Activated B cell treated with CpG ODN at 0.5 μM for 24 hours (primary cell): ENCODE measurements around the gene SLC38A8. TPM values are rescaled to one million over a fixed set of nuclear protein-coding genes. Genes with fewer than 3 reads are reported as not detected.

Experiments
- ATAC-seq: fragments of 200-7000 bp; cut with Tn5 transposase; one replicate; pipeline ENCODE4 v1.10.0; 2021; ENCODE audit warnings: low read depth, mild to moderate bottlenecking, moderate library complexity
- CTCF ChIA-PET: fragments of 350-600 bp; sonication (Branson Sonifier 250); formaldehyde crosslinking; loops from one replicate; lab custom pipeline; 2021; ENCODE audit warnings: antibody characterized with exemption; lab: Charles Lee
- POLR2A ChIA-PET: fragments of 350-600 bp; sonication (Branson Sonifier 250); formaldehyde crosslinking; loops from one replicate; lab custom pipeline; 2021; ENCODE audit warnings: antibody characterized with exemption; lab: Charles Lee
- DNase-seq: peaks from one replicate; pipeline ENCODE4 v3.0.0; 2022
- H3K27ac Mint-ChIP-seq: one replicate; pipeline ENCODE4 v1.8.0; 2020; ENCODE audit warnings: mixed read lengths
- H3K27me3 Mint-ChIP-seq: one replicate; pipeline ENCODE4 v1.8.0; 2021; ENCODE audit warnings: mixed read lengths
- H3K36me3 Mint-ChIP-seq: one replicate; pipeline ENCODE4 v1.8.0; 2021; ENCODE audit warnings: low read depth, mixed read lengths
- H3K4me1 Mint-ChIP-seq: one replicate; pipeline ENCODE4 v1.8.0; 2021; ENCODE audit warnings: mixed read lengths
- H3K4me3 Mint-ChIP-seq: one replicate; pipeline ENCODE4 v1.8.0; 2020; ENCODE audit warnings: mild to moderate bottlenecking, mixed read lengths
- H3K9me3 Mint-ChIP-seq: one replicate; pipeline ENCODE4 v1.8.0; 2020; ENCODE audit warnings: mixed read lengths
- intact Hi-C: fragments of 100-400 bp; cut with micrococcal nuclease; formaldehyde crosslinking; loops from one replicate; pipeline ENCODE4 v1.15.1; 2024
- total RNA-seq: library from RNA; stranded (reverse); gene quantifications from 2 replicates; pipeline ENCODE4 v1.2.3, GENCODE V29; 2022
- TF ChIP-seq, protein P1 (sequence below): fragments of 200-600 bp; IDR thresholded peaks from one replicate; pipeline ENCODE4 v1.8.0; 2022; ENCODE audit warnings: antibody characterized with exemption, mild to moderate bottlenecking

SLC38A8 gene
- total RNA-seq, 1 donor from 2014 or later = not detected

DNA sequence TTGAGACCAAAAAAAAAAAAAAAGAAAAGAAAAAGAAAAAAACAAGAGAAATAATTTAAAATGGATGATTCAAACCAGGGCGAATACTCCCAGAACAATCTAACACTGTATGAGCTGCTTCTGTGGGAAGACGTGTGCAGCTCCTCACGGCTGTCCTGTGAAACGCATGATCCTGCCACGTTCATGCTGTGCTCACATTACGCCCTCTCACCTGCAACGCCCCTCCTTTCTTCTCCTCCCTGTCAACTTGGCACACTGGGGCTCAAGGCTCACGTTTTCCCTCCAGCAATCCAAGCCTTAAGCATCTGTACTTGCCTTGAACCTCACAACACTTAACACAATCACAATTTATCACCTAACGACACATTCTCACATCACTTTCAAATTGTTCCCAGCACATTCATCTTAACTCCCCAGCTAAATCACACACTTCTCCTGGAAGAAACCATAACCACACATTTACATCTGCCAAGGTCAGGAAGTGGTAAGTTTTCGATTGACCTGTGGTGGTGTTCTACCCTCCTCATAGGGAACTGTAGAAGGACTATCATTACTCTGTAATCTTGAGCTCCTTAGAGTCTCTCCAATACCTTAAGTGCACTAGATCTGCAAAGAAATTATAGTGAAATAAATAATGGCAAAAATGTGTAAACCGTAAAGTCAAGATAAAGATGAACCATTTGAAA is 45.0 kb upstream of the SLC38A8 start:
- TF ChIP-seq, protein P1, sequence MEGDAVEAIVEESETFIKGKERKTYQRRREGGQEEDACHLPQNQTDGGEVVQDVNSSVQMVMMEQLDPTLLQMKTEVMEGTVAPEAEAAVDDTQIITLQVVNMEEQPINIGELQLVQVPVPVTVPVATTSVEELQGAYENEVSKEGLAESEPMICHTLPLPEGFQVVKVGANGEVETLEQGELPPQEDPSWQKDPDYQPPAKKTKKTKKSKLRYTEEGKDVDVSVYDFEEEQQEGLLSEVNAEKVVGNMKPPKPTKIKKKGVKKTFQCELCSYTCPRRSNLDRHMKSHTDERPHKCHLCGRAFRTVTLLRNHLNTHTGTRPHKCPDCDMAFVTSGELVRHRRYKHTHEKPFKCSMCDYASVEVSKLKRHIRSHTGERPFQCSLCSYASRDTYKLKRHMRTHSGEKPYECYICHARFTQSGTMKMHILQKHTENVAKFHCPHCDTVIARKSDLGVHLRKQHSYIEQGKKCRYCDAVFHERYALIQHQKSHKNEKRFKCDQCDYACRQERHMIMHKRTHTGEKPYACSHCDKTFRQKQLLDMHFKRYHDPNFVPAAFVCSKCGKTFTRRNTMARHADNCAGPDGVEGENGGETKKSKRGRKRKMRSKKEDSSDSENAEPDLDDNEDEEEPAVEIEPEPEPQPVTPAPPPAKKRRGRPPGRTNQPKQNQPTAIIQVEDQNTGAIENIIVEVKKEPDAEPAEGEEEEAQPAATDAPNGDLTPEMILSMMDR = no peak
- Mint-ChIP-seq H3K4me3 (no peak overlapping the region), H3K4me1 (peaks cover 45% of the 10 kb centered on the region), H3K27ac (no peak overlapping the region), H3K27me3 (no peaks in the 10 kb centered on the region), H3K9me3 (no peaks in the 10 kb centered on the region), H3K36me3 (peaks cover 81% of the 10 kb centered on the region)
- intact Hi-C loops = loop anchor here (1.0 to 5.0 kb wide), 5 partner anchors 29 to 420 kb away; partner anchors contain the start of gene MBTPS1
- ChIA-PET POLR2A (interaction anchor here (1.1 to 3.4 kb wide), 2 partner anchors 29 to 57 kb away, joined by 3 to 12 read pairs; partner anchors contain the start of genes DNAAF1, HSDL1 and MBTPS1), CTCF (interaction anchor here (1.0 to 7.7 kb wide), 4 partner anchors 25 to 99 kb away, joined by 3 to 44 read pairs (median 10); partner anchors contain the start of genes MBTPS1 and TAF1C)
- no peak for DNase-seq
- ATAC-seq = no peak

DNA sequence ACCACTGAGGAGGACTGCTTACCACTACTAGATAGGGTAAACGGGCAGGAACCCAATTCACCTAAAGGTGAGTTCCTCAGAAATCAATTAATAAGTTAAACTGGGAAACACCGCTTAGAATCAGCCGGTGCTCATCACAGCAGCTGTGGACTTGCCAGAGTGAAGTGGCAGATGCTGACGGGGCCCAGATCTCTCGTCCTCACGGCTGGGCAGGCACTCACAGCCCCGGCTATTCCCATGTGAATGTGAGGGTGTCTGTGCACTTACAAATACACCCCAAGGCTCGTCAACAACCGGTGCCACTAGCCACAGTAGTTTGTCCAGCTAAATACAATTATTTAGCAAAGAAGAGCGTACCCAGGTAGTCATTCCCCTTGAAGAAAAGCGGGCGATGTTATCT is 44.4 kb upstream of the SLC38A8 start:
- no peak overlapping the region for H3K4me3 Mint-ChIP-seq
- ChIA-PET POLR2A (interaction anchor here (1.6 to 3.4 kb wide), 2 partner anchors 26 to 30 kb away, joined by 6 to 12 read pairs; partner anchors contain the start of gene MBTPS1), CTCF (interaction anchor here (3.8 to 7.7 kb wide), 2 partner anchors 30 to 100 kb away, joined by 17 to 44 read pairs; partner anchors contain the start of genes MBTPS1 and TAF1C)
- peaks cover 45% of the 10 kb centered on the region for H3K4me1 Mint-ChIP-seq
- no peak overlapping the region for H3K27ac Mint-ChIP-seq
- peaks cover 83% of the 10 kb centered on the region for H3K36me3 Mint-ChIP-seq
- TF ChIP-seq, protein P1 = no peak
- no peak for ATAC-seq
- no peak for DNase-seq
- no peaks in the 10 kb centered on the region for H3K9me3 Mint-ChIP-seq
- H3K27me3 Mint-ChIP-seq = no peaks in the 10 kb centered on the region
- intact Hi-C loops = loop anchor here (5.0 kb wide), 1 partner anchor 420 kb away; no protein-coding TSS in a partner anchor

DNA sequence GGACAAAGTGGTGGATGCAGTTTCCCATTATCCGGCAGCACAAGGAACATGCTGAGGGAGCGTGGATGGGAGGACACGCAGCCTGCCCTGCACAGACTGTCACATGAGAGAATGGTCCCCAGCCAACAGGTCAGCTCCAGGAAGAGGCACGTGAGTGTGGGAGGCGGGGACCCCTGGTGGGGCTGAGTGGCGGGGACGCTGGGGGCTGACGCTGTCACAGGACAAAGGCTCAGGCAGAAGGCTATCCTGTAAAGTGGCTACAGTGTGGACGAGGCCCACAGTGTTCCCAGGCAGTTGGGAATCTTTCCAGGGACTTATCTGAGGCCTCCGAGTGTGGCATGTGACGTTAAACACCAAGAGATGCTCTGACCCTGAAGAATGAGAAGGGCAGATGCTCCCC is 43.7 kb upstream of the SLC38A8 start:
- Mint-ChIP-seq H3K27me3 (no peaks in the 10 kb centered on the region), H3K4me1 (peaks cover 45% of the 10 kb centered on the region), H3K27ac (no peak overlapping the region), H3K9me3 (no peaks in the 10 kb centered on the region), H3K4me3 (peak overlapping the region; percentile 50), H3K36me3 (peaks cover 83% of the 10 kb centered on the region)
- ATAC-seq = no peak
- TF ChIP-seq, protein P1 = no peak
- ChIA-PET POLR2A (interaction anchor here (1.6 kb wide), 1 partner anchor 27 kb away, joined by 6 read pairs; no protein-coding TSS in a partner anchor), CTCF (interaction anchor here (0.9 to 7.7 kb wide), 6 partner anchors 9 to 100 kb away, joined by 3 to 44 read pairs (median 4); partner anchors contain the start of genes MBTPS1 and TAF1C)
- no peak for DNase-seq
- intact Hi-C loops = loop anchor here (5.0 kb wide), 1 partner anchor 421 kb away; no protein-coding TSS in a partner anchor

DNA sequence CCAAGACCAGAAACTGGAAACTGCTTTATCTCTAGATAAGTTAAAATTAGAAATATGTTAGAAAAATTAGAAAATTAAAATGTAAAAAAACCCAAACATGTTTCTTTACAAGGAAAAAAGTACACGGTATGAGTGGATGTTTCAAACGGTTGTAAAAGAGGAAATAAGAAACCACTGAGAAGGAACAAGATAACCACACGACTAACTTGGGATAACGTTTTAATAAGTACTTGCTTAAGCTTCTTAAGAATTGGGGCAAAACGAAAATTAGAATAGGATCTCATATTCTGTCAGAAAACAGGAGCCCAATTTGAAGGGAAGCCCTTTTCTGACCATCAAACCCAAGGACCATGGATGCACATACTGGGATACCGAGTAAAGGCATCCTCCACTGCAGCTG is 43.2 kb upstream of the SLC38A8 start:
- DNase-seq = no peak
- no peaks in the 10 kb centered on the region for H3K27me3 Mint-ChIP-seq
- peak overlapping the region; percentile 50 for H3K4me3 Mint-ChIP-seq
- TF ChIP-seq, protein P1 = no peak
- H3K9me3 Mint-ChIP-seq = no peaks in the 10 kb centered on the region
- POLR2A ChIA-PET = interaction anchor here (0.6 to 1.6 kb wide), 4 partner anchors 27 to 101 kb away, joined by 3 to 6 read pairs (median 3); partner anchors contain the start of genes DNAAF1, HSDL1 and TAF1C
- no peak overlapping the region for H3K27ac Mint-ChIP-seq
- CTCF ChIA-PET = interaction anchor here (0.9 to 7.7 kb wide), 6 partner anchors 10 to 101 kb away, joined by 3 to 44 read pairs (median 4); partner anchors contain the start of gene TAF1C
- intact Hi-C loops = loop anchor here (5.0 kb wide), 1 partner anchor 422 kb away; no protein-coding TSS in a partner anchor
- peaks cover 45% of the 10 kb centered on the region for H3K4me1 Mint-ChIP-seq
- peaks cover 83% of the 10 kb centered on the region for H3K36me3 Mint-ChIP-seq
- ATAC-seq = peak; percentile 41
